Activated CD8-positive, alpha-beta T cell treated with anti-CD3 and anti-CD28 coated beads for 36 hours (primary cell): ENCODE results near the gene CHML. TPM values are rescaled to one million over a fixed set of nuclear protein-coding genes. Genes with fewer than 3 reads are reported as not detected.
A peak's percentile ranks its signal among the peaks of the same experiment; 100 is the strongest.

ENCODE experiments used
- ATAC-seq: fragments of 200-7000 bp; cut with Tn5 transposase; one replicate; pipeline ENCODE4 v1.10.0; 2021; ENCODE audit warnings: mild to moderate bottlenecking, moderate library complexity
- CTCF ChIA-PET: fragments of 350-600 bp; sonication (Branson Sonifier 250); formaldehyde crosslinking; loops from one replicate; lab custom pipeline; 2021; ENCODE audit warnings: antibody characterized with exemption; lab: Charles Lee
- POLR2A ChIA-PET: fragments of 350-600 bp; sonication (Branson Sonifier 250); formaldehyde crosslinking; loops from one replicate; lab custom pipeline; 2021; ENCODE audit warnings: antibody characterized with exemption; lab: Charles Lee
- DNase-seq: peaks from one replicate; pipeline ENCODE4 v3.0.0-alpha.2; 2020
- H3K27ac Mint-ChIP-seq: one replicate; pipeline ENCODE4 v1.8.0; 2021; ENCODE audit warnings: mild to moderate bottlenecking, mixed read lengths
- H3K27me3 Mint-ChIP-seq: one replicate; pipeline ENCODE4 v1.8.0; 2021; ENCODE audit warnings: mixed read lengths
- H3K36me3 Mint-ChIP-seq: one replicate; pipeline ENCODE4 v1.8.0; 2021; ENCODE audit warnings: low read depth, mixed read lengths
- H3K4me1 Mint-ChIP-seq: one replicate; pipeline ENCODE4 v1.8.0; 2021; ENCODE audit warnings: low read depth, mixed read lengths
- H3K4me3 Mint-ChIP-seq: one replicate; pipeline ENCODE4 v1.8.0; 2021; ENCODE audit warnings: mild to moderate bottlenecking, moderate library complexity, mixed read lengths
- H3K9me3 Mint-ChIP-seq: one replicate; pipeline ENCODE4 v1.8.0; 2021; ENCODE audit warnings: mixed read lengths
- CTCF ChIP-seq: fragments of 200-600 bp; IDR thresholded peaks from one replicate; pipeline ENCODE4 v1.8.0; 2022; ENCODE audit warnings: antibody characterized with exemption, mild to moderate bottlenecking
- intact Hi-C: fragments of 100-400 bp; cut with micrococcal nuclease; formaldehyde crosslinking; loops from one replicate; pipeline ENCODE4 v1.10.0; 2022
- total RNA-seq, 2 experiments: library from RNA; stranded (reverse); gene quantifications; one replicate each; pipeline ENCODE4 v1.2.3, GENCODE V29; 2021

CHML gene
- total RNA-seq, 2 experiments from 2014 or later = 20.3 to 24.7 TPM

- no peaks in the 10 kb centered on the region for H3K9me3 Mint-ChIP-seq
- peaks cover 13% of the 10 kb centered on the region for H3K4me1 Mint-ChIP-seq
- DNase-seq = no peak
- ATAC-seq = no peak
- TF ChIP-seq CTCF = no peak
- no peak overlapping the region for H3K4me3 Mint-ChIP-seq
- no peaks in the 10 kb centered on the region for H3K36me3 Mint-ChIP-seq
- H3K27me3 Mint-ChIP-seq = no peaks in the 10 kb centered on the region
- intact Hi-C loops = loop anchor here (5.0 to 10.0 kb wide), 4 partner anchors 78 to 395 kb away; partner anchors contain the start of genes EXO1 and KMO
- no peak overlapping the region for H3K27ac Mint-ChIP-seq
- ChIA-PET CTCF (interaction anchor here (0.6 to 4.5 kb wide), 46 partner anchors 8 to 408 kb away, joined by 3 to 37 read pairs (median 4); partner anchors contain the start of genes EXO1, FH, KMO and MAP1LC3C), POLR2A (no interaction called here)
Observed at GRCh38 chr1:241610056-241610815, 29.9 kb downstream of the CHML start.

DNA sequence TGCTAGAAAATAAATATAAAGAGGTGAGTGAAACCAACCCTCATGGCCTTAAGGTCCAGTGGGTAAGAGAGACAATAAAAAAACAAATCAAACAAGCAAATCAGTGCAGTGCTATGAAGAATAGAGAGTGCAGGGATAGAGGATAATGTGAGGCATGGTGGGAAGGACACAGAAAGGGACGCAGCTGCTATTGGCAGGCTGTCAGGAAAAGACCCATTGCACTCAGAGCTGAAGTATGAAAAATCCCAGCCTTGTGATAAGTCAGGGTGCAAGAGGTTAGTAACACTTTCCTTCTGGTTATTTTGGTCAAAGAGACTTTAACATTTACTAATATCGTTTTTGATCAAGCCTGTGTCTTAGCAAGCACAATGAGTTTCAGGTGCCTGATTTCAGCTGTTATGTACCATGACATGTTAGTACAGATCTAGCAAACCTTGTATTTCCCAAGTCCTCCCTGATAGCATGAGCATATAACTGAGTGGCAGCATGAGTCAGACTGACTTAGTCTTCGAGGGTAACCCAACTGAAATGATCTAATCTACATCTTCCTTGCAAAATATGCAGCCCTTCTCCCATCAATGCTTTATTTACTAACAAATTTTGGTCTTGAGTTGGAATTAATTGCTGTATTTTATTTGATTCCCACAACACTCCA lies 31.7 kb downstream of the CHML start:
- Mint-ChIP-seq H3K4me3 (no peak overlapping the region), H3K27me3 (no peaks in the 10 kb centered on the region), H3K36me3 (peaks cover 2% of the 10 kb centered on the region), H3K4me1 (peaks cover 11% of the 10 kb centered on the region), H3K9me3 (no peaks in the 10 kb centered on the region), H3K27ac (no peak overlapping the region)
- ChIA-PET POLR2A (no interaction called here), CTCF (interaction anchor here (1.5 kb wide), 1 partner anchor 19 kb away, joined by 6 read pairs; no protein-coding TSS in a partner anchor)
- no peak for TF ChIP-seq CTCF
- no peak for ATAC-seq
- no peak for DNase-seq
- intact Hi-C loops = no loop called here

- no peaks in the 10 kb centered on the region for H3K27me3 Mint-ChIP-seq
- ChIA-PET CTCF (no interaction called here), POLR2A (no interaction called here)
- DNase-seq (no peak), ATAC-seq (no peak)
- no peaks in the 10 kb centered on the region for H3K9me3 Mint-ChIP-seq
- H3K4me1 Mint-ChIP-seq = peaks cover 3% of the 10 kb centered on the region
- H3K27ac Mint-ChIP-seq = no peak overlapping the region
- H3K4me3 Mint-ChIP-seq = no peak overlapping the region
- H3K36me3 Mint-ChIP-seq = peaks cover 7% of the 10 kb centered on the region
- intact Hi-C loops = no loop called here
- peak; percentile 18 for TF ChIP-seq CTCF
Observed at GRCh38 chr1:241607497-241607896, 32.7 kb downstream of the CHML start.

DNA sequence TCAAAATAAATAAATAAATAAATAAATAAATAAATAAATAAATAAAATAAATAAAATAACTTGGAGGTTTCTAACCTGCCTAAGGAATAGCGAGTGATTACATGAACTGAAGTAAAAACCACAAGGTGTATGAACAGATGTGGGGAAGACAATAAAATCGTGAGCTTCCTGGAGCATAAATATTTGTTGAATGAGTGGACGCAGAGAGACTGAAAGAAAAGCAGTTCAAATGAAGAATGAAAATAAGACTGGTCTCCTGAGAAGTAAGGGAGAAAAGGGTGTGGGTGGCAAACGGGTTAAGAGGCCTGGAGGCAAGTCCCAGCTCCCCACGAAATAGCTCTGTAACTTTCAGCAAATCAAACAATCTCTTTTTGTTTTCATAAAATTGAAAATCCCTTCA lies 33.6 kb downstream of the CHML start:
- ATAC-seq = no peak
- no peaks in the 10 kb centered on the region for H3K9me3 Mint-ChIP-seq
- no peak for DNase-seq
- H3K36me3 Mint-ChIP-seq = peaks cover 12% of the 10 kb centered on the region
- H3K4me3 Mint-ChIP-seq = no peak overlapping the region
- intact Hi-C loops = no loop called here
- H3K27ac Mint-ChIP-seq = no peak overlapping the region
- no peaks in the 10 kb centered on the region for H3K27me3 Mint-ChIP-seq
- peaks cover 2% of the 10 kb centered on the region for H3K4me1 Mint-ChIP-seq
- no peak for TF ChIP-seq CTCF
- CTCF ChIA-PET = no interaction called here
- POLR2A ChIA-PET = interaction anchor here (0.7 kb wide), 1 partner anchor 13 kb away, joined by 3 read pairs; no protein-coding TSS in a partner anchor
